Mesodermal cell (in vitro differentiated cells): ENCODE results near the gene FKBP1A.

Experiments
- H3K27ac ChIP-seq: 2 replicates; pipeline ENCODE4 v1.7.0; 2013; ENCODE audit warnings: mild to moderate bottlenecking, low read depth, low read length, moderate library complexity; ENCODE audit not compliant: severe bottlenecking
- H3K36me3 ChIP-seq: 2 replicates; pipeline ENCODE4 v1.7.1; 2013; ENCODE audit warnings: mild to moderate bottlenecking, low read length, moderate library complexity; ENCODE audit not compliant: control insufficient read depth, insufficient read depth
- H3K4me1 ChIP-seq: one replicate; pipeline ENCODE4 v1.7.1; 2013; ENCODE audit warnings: mild to moderate bottlenecking, low read length; ENCODE audit not compliant: insufficient read depth, control insufficient read depth, poor library complexity, severe bottlenecking
- H3K4me3 ChIP-seq: 2 replicates; pipeline ENCODE4 v1.7.0; 2013; ENCODE audit warnings: low read length, control low read depth, mild to moderate bottlenecking; ENCODE audit not compliant: insufficient read depth, poor library complexity, severe bottlenecking; ENCODE audit errors: extremely low read depth
- H3K9me3 ChIP-seq: 2 replicates; pipeline ENCODE4 v1.7.1; 2013; ENCODE audit warnings: mild to moderate bottlenecking, low read length, moderate library complexity; ENCODE audit not compliant: control insufficient read depth
- WGBS, 2 experiments: methylation state at CpG; one replicate each; pipeline ENCODE4 v1.1.5; 2013; ENCODE audit warnings: missing lambda C conversion rate in 2 of 2; ENCODE audit not compliant: insufficient coverage in 2 of 2; 5-methylcytosine and 5-hydroxymethylcytosine counted together

FKBP1A gene

DNA sequence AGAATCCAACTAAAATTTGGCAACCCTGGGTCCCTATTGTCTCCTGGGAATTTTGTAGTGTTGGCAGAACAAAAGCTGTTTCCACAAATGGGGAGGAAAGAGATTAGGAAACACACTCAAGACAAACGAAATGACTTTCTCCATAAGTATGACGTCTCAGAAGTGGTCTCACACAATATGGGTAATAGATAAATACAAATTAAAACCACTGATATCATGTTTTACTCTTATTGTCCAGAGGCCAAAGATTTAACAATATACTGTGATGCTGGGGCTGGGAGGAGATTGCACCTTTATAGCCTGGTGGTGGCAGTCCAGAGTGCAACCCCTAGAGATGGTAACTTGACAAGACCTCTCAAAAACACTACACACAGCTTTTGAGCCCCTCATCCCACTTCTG, 18.6 kb downstream of the FKBP1A start:
- Histone ChIP-seq H3K4me1 (peaks cover 57% of the 10 kb centered on the region), H3K4me3 (no peak overlapping the region), H3K9me3 (no peaks in the 10 kb centered on the region), H3K27ac (no peak overlapping the region), H3K36me3 (peaks cover 76% of the 10 kb centered on the region)
- no CpG with 5 or more reads among the region's 2 CpGs for WGBS, 2 experiments

DNA sequence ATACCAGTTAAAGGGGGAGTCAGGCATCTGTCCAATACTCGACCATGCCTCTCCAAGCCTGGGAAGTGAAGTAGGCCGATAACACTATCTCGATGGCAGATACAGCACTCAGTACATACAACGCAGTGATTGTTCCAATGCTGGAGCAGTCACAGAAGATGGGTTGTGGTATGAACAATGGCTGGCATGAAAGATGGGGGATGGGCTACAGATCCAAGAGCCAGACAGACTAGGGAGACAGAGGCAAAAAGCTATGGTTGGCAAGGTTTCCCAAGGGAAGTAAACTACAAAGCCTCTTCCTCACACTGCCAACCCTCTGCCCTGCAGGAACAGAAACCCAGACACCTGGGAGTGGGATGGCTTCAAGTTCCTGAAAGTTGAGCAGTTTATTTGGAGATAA, 19.2 kb downstream of the FKBP1A start:
- H3K4me1 ChIP-seq: peaks cover 53% of the 10 kb centered on the region
- peak overlapping the region; percentile 10 for H3K27ac ChIP-seq
- WGBS, 2 experiments: 95 to 100% methylated on average over 4 of the region's 4 CpGs
- H3K9me3 ChIP-seq: no peaks in the 10 kb centered on the region
- H3K4me3 ChIP-seq: no peak overlapping the region
- H3K36me3 ChIP-seq: peaks cover 79% of the 10 kb centered on the region

DNA sequence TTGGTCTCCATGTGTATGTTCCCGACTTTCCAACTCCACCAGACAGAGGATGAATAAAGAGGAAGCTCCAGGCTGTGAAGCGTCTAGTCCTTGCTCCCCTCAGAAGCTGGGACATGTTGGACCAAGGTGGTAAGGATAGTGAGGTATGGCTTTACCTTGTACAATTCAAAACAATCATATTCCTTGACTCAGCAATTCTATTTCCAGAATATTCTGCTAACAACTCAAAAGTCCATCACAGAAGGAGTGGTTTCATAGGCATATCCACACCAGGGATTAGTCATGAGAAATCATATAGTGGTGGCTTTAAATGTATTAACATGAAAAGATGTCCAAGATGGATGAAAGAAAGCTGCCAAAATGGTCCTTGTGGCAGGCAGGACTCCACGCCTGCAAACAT, 19.8 kb downstream of the FKBP1A start:
- no peak overlapping the region for H3K4me3 ChIP-seq
- H3K36me3 ChIP-seq: peaks cover 85% of the 10 kb centered on the region
- WGBS, 2 experiments: no CpG with 5 or more reads among the region's 3 CpGs
- no peak overlapping the region for H3K27ac ChIP-seq
- H3K4me1 ChIP-seq: peaks cover 52% of the 10 kb centered on the region
- H3K9me3 ChIP-seq: no peaks in the 10 kb centered on the region

DNA sequence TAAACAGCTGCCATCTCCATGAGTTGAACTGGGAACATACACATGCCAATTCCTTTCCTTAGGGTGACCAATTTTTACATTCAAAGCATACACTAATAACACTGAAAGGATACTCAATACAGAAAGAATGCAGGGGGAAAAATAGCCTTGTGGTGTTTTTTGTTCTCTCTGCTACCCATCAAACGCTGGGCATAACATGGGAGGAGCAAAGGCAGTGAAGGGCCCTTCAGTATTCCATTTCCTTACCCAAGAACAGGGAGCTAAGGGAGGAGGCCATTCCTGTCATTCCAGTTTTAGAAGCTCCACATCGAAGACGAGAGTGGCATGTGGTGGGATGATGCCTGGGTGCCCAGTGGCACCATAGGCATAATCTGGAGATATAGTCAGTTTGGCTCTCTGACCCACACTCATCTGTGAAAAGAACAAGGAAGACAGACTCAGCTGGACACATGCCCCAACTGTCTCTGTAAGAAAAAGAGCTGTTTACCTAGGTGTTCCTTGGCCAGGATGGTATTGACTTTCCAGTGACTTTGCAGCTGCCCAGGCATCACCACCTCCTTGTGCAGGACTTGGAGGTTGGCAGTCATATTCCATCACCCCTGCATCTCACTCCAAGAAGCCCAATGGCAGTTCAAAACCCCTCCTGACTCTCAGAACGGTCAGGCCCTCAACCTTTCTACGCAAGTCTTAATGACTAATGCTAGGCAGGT, 20.9 kb downstream of the FKBP1A start:
- Histone ChIP-seq H3K36me3 (peaks cover 85% of the 10 kb centered on the region), H3K4me1 (peaks cover 41% of the 10 kb centered on the region), H3K9me3 (no peaks in the 10 kb centered on the region), H3K27ac (no peak overlapping the region), H3K4me3 (no peak overlapping the region)
- WGBS, 2 experiments: 90 to 93% methylated on average over 2 of the region's 5 CpGs

DNA sequence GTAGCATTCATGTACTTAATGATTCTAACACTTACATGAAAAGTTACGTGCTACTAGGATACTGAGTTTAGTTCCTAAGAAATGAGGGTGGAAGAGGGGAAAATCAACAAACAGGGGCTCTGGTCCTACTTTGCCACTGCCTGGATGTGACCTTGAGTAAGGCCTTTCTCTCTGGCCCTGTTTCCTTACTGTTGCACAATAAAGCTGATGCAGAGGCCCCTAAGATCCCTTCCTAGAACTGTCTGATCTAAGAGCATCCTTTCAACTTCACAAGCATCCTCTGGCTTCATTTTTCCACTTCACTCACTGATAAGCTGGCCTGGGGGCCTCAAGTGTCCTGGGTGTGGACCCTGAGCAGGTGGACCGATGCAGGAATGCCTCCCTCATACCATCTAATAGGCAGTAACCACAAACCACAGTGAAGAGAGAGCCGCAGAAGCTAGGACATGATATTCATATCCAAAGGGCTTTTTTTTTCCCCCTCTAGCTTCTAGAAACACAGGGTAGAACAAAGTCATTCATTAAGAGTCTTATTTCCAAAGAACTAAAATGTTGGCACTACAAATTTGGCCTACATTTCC, 21.6 kb downstream of the FKBP1A start:
- peaks cover 89% of the 10 kb centered on the region for H3K36me3 ChIP-seq
- H3K27ac ChIP-seq: no peak overlapping the region
- whole genome bisulfite sequencing, 2 experiments: 92 to 100% methylated on average over 2 of the region's 3 CpGs
- H3K4me3 ChIP-seq: no peak overlapping the region
- no peaks in the 10 kb centered on the region for H3K9me3 ChIP-seq
- peaks cover 36% of the 10 kb centered on the region for H3K4me1 ChIP-seq

DNA sequence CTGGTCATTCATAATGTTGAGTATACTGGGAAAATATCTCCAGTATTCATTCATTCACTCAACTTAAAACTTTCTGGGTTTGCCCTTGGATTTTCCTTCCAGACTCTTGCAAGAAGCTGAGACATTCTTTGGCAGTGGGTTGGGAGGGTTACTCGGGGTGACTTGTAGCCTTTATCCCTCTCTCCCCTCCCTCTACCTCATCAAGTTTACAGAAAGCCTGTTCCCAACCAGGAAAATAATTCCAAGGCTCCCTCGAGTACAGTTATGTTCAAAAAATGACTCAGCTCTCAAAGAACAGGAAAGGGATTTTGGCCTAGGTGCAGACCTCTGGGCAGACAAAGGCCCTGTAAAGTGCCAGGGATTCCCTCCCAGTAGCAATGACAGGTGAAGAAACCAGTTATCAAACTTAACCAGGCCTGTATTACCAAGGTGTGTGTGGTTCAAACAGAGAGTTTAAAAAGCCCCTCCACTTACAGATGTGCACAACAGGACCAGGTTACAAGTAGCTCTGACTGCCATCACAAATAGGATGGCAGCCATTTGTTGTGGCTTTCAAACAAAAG, 22.2 kb downstream of the FKBP1A start:
- Histone ChIP-seq H3K4me1 (peaks cover 29% of the 10 kb centered on the region), H3K9me3 (no peaks in the 10 kb centered on the region), H3K27ac (no peak overlapping the region), H3K4me3 (no peak overlapping the region), H3K36me3 (peaks cover 91% of the 10 kb centered on the region)
- WGBS, 2 experiments: 100% methylated on average over 1 to 2 of the region's 2 CpGs

DNA sequence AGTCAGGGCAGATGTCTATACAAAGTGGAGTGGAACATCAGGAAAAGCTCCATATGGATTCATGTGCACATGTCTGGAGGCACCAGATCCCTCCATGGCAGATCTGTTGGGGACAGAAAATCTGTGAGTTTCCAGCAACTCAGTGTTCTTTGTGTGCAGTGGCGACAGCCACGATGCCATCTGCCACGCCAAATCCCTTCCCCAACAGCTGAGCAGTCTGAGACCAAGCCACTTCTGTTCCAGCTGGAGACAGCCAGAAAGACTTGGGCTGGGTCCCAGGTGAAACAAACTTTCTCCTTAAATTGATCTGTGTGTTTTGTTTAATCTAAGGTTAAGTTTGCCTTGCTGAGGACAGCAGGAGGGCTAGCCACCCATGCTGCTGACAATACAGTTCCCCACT, 22.9 kb downstream of the FKBP1A start:
- no peak overlapping the region for H3K27ac ChIP-seq

DNA sequence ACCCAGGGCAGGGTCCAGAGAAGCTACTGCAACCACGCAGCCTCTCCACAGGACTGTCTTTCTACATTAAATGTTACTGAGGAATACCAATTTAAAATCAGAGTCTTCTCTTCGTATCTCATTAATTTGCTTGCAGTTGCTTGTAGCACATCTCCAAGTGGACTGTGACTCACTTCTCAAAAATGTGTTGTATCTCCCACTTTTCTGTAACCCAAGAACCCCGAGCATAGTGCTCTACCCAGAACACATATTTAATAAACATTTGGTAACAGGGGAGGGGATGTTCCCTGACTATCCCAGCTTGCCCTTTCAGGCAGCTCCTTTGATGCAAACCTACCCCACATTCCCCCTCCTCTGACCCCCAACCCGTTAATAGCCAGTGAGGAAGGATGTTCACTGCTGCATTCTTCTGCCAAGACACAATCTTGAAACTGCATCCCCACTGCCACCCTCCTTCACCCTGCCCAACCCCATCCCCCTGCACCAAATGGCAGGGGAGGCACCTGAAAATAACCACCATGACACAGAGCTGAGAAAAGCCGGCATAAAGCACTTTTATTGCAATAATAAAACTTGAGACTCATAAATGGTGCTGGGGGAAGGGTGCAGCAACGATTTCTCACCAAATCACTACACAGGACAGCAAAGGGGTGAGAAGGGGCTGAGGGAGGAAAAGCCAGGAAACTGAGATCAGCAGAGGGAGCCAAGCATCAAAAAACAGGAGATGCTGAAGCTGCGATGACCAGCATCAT, 24.2 kb downstream of the FKBP1A start:
- 100% methylated on average over 1 to 3 of the region's 7 CpGs for WGBS, 2 experiments

More for the DNA sequence above, 22.9 kb downstream of the FKBP1A start:
- no peaks in the 10 kb centered on the region for H3K9me3 ChIP-seq
- peaks cover 24% of the 10 kb centered on the region for H3K4me1 ChIP-seq
- 100% methylated on average over 2 to 3 of the region's 3 CpGs for whole genome bisulfite sequencing, 2 experiments
- H3K36me3 ChIP-seq: peaks cover 90% of the 10 kb centered on the region
- H3K4me3 ChIP-seq: no peak overlapping the region

DNA sequence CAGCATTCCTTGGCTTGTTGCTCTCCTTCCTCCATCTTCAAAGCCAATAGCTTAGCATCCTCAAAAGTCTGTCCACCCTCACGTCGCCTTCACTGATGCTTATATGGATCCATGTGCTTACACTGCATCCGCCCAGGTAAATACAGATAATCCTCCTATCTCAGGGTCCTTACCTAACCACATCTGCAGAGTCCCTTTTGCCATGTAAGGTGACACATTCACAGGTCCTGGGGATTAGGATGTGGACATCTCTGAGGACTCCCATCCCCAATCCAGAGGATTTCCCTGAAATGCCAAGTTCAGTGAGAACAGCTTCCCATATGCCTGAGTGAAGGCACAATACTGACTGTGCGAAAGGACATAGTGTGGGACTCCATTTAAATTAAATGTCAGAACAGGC, 25.4 kb downstream of the FKBP1A start:
- peaks cover 73% of the 10 kb centered on the region for H3K36me3 ChIP-seq
- no peaks in the 10 kb centered on the region for H3K9me3 ChIP-seq
- peaks cover 16% of the 10 kb centered on the region for H3K4me1 ChIP-seq
- H3K4me3 ChIP-seq: no peak overlapping the region
- H3K27ac ChIP-seq: no peak overlapping the region
- WGBS, 2 experiments: 90 to 100% methylated on average over 3 to 4 of the region's 4 CpGs

More for the DNA sequence above, 24.2 kb downstream of the FKBP1A start:
- Histone ChIP-seq H3K9me3 (no peaks in the 10 kb centered on the region), H3K4me1 (peaks cover 19% of the 10 kb centered on the region), H3K4me3 (no peak overlapping the region), H3K27ac (no peak overlapping the region), H3K36me3 (peaks cover 80% of the 10 kb centered on the region)

DNA sequence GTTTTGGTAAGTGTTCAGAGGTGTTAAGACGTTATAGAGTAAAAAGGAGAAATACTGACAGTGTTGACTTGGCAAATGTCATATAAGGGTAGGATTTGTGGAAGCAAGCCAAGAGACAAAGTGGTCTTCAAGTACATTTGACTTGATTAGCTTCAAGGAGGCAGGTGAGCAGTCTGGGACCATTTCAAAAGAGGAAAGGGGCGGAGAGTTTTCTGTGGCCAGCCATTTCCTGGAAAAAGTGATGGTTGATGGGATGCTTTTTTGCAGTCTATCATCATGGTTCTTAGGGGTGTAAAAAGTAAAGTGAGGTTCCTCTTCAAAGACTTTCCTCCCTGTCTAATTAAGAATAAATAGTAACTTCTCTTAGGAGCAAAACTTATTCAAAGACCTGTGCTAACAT, 28.7 kb downstream of the FKBP1A start:
- Histone ChIP-seq H3K36me3 (peaks cover 65% of the 10 kb centered on the region), H3K4me3 (no peak overlapping the region), H3K27ac (no peak overlapping the region), H3K9me3 (no peaks in the 10 kb centered on the region), H3K4me1 (peaks cover 7% of the 10 kb centered on the region)
- 93 to 100% methylated on average over 2 of the region's 2 CpGs for WGBS, 2 experiments
